Inflammatory macrophage (primary cell): ENCODE results near the gene APAF1.

ENCODE experiments used
- DNase-seq, 2 donors: peaks; one replicate each; pipeline ENCODE4 v3.0.0-alpha.2; 2020 to 2022

The APAF1 gene

GRCh38 chr12:98671459-98671858 lies 26.4 kb downstream of the APAF1 start:
- DNase-seq = no peak

- peak; percentile 47 to 71 for DNase-seq
Measured at GRCh38 chr12:98674841-98675240, 29.8 kb downstream of the APAF1 start.

- DNase-seq = no peak
Measured at GRCh38 chr12:98678236-98678945, 33.3 kb downstream of the APAF1 start.

- no peak for DNase-seq
Measured at GRCh38 chr12:98678946-98679610, 34.0 kb downstream of the APAF1 start.

- DNase-seq = no peak
Measured at GRCh38 chr12:98679611-98680005, 34.5 kb downstream of the APAF1 start.

- DNase-seq = no peak
Measured at GRCh38 chr12:98684199-98684598, 39.1 kb downstream of the APAF1 start.

GRCh38 chr12:98686603-98687002 lies 41.5 kb downstream of the APAF1 start:
- no peak for DNase-seq

GRCh38 chr12:98691351-98691750 lies 46.3 kb downstream of the APAF1 start:
- no peak for DNase-seq

- no peak for DNase-seq
Measured at GRCh38 chr12:98696036-98696646, 51.1 kb downstream of the APAF1 start.

GRCh38 chr12:98697209-98697608 lies 52.1 kb downstream of the APAF1 start:
- no peak for DNase-seq

GRCh38 chr12:98698603-98699463 lies 53.7 kb downstream of the APAF1 start:
- DNase-seq = peak in 1 of 2 donors; percentile 46

- DNase-seq = peak; percentile 48 to 69
Measured at GRCh38 chr12:98699586-98699985, 54.5 kb downstream of the APAF1 start.

- DNase-seq = no peak
Measured at GRCh38 chr12:98701166-98701565, 56.1 kb downstream of the APAF1 start.

GRCh38 chr12:98709022-98709421 lies 63.9 kb downstream of the APAF1 start:
- DNase-seq = no peak

GRCh38 chr12:98714426-98714825 lies 69.3 kb downstream of the APAF1 start:
- DNase-seq = no peak

GRCh38 chr12:98719515-98720504 lies 74.7 kb downstream of the APAF1 start:
- peak in 1 of 2 donors; percentile 5 for DNase-seq

- peak in 1 of 2 donors; percentile 9 for DNase-seq
Measured at GRCh38 chr12:98721204-98721702, 76.2 kb downstream of the APAF1 start.

- DNase-seq = no peak
Measured at GRCh38 chr12:98724384-98725155, 79.5 kb downstream of the APAF1 start.

- peak; percentile 9 to 27 for DNase-seq
Measured at GRCh38 chr12:98725476-98726247, 80.6 kb downstream of the APAF1 start.

GRCh38 chr12:98727196-98727595 lies 82.1 kb downstream of the APAF1 start:
- DNase-seq = peak; percentile 16 to 19
